Stimulated activated CD8-positive, alpha-beta memory T cell treated with anti-CD3 and anti-CD28 coated beads, Interleukin-4, amount 100 ng/mL, for 48 hours (primary cell): Measurements from ENCODE around the gene GPR62.
"Not testable (repeated sequence)": the region's sequence is repeated elsewhere in the genome, so short reads cannot be mapped to it uniquely, and the experiment has no call there.

Experiments
- DNase-seq: peaks from one replicate; pipeline ENCODE4 v3.0.0-alpha.2; 2020

The GPR62 gene, protein sequence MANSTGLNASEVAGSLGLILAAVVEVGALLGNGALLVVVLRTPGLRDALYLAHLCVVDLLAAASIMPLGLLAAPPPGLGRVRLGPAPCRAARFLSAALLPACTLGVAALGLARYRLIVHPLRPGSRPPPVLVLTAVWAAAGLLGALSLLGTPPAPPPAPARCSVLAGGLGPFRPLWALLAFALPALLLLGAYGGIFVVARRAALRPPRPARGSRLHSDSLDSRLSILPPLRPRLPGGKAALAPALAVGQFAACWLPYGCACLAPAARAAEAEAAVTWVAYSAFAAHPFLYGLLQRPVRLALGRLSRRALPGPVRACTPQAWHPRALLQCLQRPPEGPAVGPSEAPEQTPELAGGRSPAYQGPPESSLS

DNA sequence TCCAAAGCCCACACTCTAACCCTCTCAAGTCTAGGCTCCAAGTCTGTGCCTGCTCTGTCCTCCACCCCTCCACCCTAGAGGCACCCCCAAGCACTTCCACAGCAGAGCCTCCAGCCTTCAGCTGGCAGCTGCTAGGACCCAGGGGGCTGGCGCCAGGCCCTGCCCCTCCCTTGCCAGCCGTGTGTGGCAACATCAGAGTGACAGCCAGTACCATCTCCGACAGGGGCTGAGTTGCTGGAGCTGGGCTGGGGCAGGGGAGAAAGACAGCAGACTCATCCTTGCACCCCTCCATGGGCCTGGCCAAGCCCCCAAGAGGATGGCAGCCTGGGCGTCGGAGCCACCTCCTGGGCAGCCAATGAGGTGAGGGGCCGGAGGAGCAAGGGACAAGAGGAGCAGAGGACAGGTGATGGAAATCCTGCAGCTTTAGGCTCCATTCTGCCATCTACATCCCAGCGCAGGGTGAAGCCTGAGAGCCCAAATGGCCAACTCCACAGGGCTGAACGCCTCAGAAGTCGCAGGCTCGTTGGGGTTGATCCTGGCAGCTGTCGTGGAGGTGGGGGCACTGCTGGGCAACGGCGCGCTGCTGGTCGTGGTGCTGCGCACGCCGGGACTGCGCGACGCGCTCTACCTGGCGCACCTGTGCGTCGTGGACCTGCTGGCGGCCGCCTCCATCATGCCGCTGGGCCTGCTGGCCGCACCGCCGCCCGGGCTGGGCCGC, at the start of gene GPR62:
Gene GPR62 (plus strand): TSS at position 207 of the 718 bp plus-strand sequence. CDS start 272 bp downstream, at position 479.
- no peak for DNase-seq

DNA sequence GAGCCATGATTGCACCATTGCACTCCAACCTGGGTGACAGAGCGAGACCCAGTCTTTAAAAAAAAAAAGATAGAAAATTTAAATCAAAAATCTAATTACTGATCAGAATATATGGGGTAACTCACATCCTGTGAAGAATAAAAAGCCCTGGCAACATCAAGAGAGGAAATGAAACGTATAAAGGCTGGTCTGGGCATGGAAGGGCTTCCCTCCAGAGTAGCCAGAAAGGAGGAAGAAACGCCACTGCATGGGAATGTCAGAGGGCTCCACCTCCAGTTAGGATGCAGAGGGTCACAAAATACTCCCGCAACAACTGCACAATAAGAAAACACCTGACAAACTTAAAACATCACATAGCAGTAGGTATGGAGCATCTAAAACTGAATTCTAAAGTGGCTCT, 47.2 kb upstream of the GPR62 start:
- no peak for DNase-seq

DNA sequence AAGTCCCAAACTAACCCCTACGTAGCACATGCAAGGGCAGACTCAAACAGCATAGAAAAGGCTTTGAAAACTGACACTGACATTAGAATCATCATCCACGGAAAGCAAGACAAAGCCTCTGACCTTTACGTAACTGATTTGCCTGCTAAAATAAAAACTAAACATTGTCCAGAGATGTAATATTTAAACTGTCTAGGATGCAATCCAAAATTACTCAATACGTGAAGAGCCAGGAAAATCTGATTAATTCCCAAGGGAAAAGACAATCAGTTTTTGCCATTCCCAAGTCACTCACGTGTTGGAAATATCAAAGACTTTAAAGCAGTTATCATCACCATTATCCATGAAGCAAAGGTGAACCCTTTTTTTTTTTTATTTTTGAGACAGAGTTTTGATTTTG, 38.8 kb upstream of the GPR62 start:
- DNase-seq = no peak

DNA sequence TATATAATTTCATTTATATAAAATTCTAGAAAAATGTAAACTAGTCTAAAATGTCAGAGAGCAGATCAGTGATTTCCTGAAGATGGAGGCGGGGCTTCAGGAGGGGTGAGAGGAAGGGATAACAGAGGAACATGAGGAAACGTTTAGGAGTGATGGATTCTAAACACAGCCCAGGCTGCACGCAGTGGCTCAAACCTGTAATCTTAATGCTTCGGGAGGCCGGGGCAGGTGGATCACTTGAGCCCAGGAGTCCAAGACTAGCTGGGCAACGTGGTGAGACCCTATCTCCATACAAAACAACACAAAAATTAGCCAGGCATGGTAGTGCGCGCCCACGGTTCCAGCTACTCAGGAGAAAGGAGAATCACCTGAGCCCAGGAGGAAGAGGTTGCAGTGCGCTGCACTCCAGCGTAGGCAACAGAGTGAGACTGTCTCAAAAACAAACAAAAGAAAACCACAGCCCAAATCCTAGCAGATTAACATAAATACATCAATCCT, 34.1 kb upstream of the GPR62 start:
- no peak for DNase-seq

DNA sequence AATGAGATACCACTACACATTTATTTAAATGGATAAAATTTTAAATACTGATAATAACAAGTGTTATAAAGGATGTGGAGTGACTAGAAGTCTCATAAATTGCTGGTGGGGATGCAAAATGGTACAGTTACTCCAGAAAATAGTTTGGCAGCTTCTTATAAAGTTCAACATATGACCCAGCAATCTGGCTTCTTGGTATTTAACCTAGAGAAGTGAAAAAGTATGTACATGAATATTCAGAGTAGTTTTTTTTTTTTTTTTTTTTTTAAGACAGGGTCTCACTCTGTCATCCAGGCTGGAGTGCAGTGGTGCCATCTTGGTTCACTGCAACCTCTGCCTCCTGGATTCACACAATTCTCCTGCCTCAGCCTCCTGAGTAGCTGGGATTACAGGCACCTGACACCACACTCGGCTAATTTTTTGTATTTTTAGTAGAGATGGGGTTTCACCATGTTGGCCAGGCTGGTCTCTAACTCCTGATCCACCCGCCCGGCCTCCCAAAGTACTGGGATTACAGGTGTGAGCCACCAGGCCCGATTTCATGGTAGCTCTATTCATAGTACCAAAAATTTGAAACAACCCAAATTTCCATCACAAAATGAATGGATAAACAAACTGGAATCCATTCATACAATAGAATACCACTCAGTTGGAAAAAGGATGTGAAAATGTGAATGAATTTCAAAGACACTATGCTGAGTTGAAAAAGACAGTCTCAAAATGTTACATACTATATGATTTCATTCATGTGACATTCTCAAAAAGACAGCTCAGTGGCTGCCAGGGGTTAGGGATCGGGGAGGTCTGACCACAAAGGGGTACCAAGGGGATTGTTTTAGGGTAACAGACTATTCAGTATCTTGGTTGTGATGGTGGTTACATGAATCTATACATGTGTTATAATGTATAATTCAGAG, 27.9 kb upstream of the GPR62 start:
- DNase-seq = no peak

DNA sequence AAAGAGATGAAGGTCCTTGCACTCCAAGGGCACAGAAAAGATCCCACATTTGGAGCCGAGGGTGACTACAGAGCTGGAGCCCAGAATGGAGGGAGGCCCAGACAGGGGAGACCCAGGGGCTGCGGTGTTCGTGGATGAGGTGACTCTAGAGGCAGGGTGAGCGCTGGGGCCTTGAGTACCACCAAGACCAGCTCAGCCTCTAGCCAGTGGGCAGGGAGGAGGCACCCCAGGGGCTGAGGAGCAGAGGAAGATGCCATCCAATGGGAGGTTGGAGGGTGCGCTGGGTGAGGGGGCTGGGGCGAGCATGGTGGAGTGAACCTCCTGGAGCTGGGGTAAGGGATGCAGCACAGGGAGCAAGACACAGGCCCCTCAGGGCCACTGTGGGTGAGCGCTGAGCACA, 26.7 kb upstream of the GPR62 start:
- no peak for DNase-seq

DNA sequence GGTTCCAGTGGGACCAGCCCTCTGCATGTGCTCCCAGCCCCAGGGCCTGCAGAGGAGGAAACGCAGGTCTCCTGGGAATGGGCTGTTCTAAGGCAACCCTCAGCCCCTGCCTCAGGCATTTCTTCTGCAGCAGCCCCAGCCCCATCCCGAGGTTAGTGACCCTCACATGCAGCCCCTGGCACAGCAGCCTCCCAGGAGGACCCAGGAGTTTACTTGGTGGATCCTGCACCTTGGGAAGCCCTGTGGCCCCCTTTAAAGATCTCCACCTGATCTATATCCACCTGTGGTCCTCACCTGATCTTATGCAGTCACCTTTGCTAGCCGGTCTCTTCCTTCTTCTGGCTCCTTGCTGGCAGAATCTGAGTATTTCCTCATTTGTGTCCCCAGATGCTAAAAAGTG, 26.2 kb upstream of the GPR62 start:
- DNase-seq = not testable (repeated sequence)

DNA sequence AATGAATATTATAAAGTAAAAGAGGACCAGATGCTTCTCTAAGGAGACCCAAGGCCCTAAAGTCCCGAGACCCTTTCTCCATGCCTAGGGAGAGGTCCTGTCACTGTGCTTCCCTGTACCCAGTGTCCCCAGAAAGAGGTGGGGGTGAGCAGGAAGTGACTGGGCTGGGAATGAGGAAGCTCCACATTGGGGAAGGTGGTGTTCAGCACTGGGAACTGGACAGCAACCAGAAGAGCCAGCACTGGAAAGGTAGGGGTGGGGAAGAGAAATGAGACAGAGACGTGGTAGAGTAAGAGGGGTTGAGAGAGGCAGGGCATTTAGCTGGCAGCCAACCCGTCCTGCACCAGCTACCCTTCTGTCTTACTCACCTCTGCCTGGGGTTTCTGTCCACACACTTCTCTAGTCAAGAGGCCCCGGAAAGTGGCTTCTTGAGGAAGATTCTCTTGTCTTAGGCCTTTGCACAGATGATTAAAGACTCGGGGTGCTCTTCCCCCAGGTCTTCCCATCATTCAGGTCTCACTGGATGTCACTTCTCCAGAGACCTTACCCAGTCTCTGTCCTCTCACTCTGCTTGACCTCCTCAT, 25.7 kb upstream of the GPR62 start:
- DNase-seq = no peak

DNA sequence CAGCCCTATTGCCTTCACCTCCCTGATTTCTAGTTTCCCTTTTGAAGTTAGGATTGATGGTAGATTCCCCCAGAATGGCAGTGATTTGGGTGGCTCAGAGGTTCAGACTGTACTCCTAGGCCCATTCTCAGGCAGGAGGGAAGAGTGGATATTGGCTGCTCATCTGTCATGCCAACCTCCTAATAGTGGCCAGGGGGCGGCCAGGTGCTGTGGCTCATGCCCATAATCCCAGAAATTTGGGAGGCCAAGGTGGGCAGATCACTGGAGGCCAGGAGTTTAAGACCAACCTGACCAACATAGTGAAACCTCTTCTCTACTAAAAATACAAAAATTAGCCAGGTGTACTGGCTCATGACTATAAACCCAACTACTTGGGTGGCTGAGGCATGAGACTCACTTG, 24.7 kb upstream of the GPR62 start:
- no peak for DNase-seq

DNA sequence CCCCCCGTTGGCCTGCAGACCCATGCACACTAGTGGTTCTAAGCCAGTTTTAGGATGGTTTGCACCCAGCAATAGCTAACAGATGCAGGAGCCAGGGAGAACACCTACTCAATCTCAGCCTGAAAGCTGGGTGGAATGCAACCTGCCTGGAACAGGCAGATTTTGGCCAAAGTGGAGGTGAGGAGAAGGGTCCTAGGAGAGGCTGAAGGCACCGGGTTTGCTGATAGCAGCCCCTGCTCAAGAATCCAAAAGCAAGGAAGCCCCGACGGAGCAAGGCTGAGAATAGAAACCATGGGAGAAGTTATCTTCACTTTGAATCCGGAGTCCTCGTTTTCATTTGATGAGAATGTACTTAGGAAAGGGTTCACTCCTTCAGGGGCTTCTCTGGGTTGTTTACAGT, 23.4 kb upstream of the GPR62 start:
- DNase-seq = no peak

DNA sequence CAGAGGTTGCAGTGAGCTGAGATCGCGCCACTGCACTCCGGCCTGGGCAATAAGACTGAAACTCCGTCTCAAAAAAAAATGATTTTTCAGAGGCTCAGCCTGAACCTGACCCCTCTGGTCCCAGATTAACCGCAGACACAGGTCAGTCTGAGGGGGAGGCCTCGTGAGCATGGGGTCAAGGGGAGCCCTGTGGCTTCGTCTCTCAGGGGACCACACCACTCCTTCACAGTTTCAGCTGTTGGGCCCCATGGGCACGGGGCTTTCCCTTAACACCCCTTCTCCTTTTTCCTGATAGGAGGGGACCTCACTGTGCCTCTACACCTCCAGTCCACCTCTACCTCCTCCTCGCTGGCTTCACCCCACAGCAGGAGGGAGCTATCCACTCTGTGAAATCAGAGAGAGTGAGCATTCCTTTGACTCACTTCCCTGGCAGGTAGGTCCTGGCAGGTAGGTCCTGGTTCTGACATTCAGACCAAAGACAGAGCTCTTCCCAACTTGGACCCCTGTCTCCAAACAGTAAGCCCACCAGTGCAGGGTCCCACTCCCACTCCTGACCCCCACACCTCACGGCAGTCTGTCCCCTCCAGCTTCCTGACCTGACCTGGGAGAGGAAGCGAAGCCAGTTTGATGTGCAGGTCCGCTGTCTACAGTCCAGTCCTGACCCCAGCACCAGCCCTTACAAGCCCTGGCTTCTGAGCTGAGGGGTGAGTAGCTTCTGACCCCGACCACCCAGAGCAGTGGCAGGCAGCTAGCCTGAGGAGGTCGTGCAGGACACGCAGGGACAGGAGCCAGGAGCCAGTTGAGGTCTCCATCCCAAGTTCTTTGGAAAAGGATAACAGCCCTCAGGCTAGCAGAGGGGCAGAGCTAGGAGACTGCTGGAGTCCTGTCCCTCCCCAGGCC, 22.5 kb upstream of the GPR62 start:
- DNase-seq = no peak

DNA sequence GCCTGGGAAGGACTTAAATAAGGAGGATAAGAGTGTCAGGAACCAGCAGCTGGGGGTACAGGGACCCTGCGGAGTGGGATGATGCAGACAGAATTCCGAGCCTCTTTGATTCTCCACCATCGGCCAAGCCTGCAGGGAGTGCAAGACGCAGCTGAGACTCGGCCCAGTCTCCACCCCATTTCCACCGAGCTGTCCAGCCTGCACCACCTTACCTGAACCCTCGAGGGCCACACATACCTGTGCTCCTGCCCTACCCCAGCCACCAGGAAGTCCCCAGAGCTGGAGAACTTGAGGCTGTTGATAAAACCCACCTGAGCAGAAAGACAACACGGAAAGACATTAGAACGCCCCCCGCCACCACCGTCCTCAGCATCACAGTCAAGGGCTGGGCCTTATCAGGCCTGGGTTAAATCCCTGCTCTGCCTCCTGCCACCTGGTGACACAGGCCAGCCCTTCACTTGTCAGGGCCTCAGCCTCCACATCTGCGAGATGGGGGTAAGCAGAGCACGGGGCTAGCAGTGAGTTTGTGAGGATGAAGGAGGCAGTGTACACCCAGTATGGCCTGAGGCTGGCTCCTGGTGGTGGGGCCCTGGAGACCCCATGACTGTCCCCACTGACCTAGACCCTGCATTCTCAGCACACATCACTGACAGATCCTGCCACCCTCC, 21.6 kb upstream of the GPR62 start:
- DNase-seq = no peak

DNA sequence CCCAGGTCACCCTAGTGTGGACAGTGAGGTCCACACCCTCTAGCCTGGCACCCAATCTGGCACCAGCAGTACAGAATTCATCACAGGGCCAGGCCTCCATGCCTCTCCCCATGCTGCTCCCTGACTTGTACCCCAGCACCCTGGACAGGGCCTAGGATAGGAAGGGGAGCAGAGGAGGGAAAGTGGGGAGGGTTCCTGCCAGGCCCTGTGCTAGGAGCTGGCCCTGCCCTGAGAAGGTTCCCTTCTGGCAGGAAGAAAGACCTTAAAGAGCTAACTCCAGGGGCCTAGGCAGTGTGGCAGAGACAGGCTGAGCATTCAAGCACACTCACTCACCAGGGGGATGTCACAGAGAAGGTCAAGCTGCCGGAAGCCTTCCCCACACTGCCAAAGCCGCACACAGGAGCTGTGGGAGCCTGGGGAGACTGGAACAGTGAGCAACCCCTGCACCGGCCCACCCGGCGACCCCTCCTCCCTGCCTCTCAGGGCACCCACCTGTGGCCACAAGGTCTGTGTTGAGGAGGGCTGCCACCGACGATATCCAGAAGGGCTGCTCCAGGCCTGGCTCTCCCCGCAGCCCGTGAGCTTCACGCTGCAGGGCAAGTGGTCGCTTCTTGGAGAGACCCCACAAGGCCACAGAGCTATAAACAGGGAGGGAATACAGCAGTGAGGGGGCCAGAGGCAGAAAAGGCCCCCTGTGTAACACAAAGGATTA, 20.9 kb upstream of the GPR62 start:
- DNase-seq = no peak

DNA sequence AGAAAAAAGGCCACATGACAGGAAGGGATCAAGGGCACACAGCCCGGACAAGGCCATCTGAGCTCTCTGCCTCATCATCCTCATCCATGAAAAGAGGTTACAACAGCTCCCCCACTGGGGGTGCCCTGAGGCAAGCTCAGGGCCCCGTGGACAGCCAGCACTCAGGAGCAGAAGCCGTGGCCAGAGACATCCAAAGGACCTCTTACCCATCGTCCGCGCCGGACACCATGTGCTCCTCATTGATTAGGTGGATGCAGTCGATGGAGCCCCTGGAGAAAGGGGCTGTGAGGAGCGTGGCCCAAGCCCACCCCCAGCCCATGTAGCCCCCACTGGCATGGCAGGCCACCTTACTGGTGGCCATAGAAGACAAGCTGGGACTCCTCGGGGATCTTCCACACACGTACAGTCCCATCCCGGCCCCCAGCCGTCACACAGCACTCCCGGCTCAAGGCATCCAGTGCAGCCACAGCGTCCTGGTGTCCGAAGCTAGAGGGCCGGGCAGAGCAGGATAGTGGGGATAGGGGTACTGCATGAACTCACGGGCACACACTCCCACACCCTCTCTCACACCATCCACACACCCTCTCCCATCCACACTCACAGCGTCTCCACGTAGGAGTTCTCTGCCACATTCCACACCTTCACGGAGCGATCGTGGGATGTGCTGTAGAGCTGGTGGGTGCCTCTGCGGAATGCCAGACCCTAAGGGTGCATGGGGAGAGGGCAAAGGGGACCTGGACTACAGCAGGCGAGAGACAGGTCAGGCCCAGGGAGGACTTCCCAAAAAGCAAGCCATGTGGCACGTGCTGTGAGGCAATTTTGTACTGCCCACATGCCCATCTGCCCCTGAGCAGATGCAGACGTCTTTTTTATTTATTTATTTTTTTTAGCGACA, 19.9 kb upstream of the GPR62 start:
- DNase-seq = no peak

DNA sequence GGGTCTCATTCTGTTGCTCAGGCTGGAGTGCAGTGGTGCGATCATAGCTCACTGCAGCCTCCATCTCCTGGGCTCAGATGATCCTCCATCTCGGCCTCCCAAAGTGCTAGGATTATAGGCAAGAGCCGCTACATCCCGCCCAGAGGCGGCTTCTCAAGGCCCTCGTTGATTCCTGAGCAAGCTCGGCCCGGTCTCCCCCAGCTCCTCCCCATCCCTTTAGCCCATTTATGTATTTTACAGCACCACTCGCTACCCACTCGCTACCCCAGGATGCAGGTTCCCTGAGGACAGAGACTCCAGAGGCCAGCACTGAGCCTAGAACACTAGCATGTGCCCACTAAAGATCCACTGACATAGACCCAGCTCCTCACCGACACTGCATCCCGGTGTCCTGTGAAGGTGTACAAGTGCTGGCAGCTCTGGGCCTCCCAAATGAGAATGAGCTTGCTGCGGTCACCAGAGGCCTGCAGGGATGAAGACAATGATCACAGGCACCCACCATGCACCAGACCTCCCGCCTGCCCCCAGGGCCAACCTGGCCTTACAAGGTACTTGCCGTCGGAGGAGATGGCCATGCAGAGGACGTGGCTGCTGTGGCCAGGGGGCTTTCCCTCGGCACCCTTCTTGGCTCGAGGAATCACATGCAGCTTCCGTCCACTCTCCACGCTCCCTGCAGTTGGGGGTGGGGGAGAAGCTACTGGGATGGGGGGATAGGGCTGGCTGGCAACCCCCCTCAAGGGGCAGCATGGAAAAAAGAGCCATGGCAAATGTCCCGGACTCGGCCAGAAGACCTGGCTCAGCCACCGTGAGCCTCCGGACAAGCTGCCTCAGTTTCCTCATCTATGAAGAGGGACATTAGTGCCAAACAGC, 19.1 kb upstream of the GPR62 start:
- no peak for DNase-seq

DNA sequence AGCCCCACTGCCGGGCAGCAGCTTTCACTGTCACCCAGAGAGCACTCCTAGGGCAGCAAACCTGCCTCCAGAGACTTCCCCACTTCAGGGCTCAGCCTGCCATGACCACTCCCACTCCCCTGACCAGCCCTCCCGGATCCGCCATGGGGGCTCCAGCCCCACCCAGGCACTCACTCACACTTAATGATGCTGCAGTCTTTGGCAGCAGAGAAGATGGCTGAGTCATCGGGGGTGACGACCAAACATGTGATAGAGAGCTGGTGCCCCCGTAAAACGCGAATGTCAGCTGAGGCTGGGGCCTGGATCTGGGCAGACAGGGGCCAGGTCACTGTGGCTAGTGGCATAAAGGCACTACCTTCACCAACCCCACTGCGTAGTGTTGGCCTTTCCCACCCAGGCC, 18.2 kb upstream of the GPR62 start:
- DNase-seq = no peak

DNA sequence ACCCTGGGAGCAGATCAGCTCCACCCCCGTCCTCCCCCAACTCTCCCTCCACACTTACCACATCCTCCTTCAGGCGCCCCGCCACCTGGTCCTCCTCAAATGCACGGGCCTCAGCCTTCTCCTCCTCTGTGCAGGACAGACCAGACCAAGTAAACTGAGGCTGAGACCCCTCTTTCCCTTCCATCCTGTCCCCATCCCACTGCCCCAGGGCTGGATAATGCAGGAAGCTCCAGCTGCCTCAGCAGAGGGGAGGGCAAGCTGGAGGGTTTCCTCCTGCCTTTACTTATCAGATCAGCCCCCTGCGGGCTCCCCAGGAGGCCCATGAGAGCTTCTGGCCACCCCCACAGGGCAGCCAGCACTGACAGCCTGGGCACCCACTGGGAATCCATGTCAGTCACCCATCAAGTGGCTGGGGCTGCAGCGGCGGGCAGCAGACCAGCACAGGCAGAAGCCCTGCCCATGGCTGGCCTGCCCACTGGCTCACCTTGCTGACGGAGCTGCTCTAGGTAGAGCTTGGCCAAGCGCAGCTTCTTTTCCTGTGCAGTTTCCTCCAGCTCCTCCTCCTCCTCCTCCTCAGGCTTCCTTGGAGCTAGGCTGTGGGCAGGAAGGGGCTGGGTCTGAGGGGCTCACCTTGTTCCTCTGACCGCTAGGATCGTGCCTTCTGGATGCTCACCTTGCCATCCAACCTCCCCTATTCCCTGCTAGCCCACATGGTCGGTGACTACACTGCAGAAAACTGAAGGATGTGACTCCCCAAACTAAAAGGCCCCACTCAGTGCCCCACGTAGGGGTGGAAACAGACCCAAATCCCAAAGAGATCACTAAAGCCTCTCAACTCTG, 17.4 kb upstream of the GPR62 start:
- peak; percentile 16 for DNase-seq
